ENCODE measurements around the gene FZD2. TPM values are rescaled to one million over a fixed set of nuclear protein-coding genes. Genes with fewer than 3 reads are reported as not detected.
"Not testable (repeated sequence)": the region's sequence is repeated elsewhere in the genome, so short reads cannot be mapped to it uniquely, and the experiment has no call there.

The FZD2 gene
- polyA plus RNA-seq, 4 donors, result 27.7 to 42.2 (median 32.1) TPM

- DNase-seq (ENCODE audit: low read depth in 4 of 4, low spot score in 3 of 4), result no peak
Measured at GRCh38 chr17:44572801-44573200, 15.5 kb downstream of the FZD2 start.

GRCh38 chr17:44575403-44575802 is 18.1 kb downstream of the FZD2 start:
- DNase-seq (ENCODE audit: low read depth in 4 of 4, low spot score in 3 of 4), result no peak

- no peak for DNase-seq (ENCODE audit: low read depth in 4 of 4, low spot score in 3 of 4)
Measured at GRCh38 chr17:44578947-44579346, 21.7 kb downstream of the FZD2 start.

- no peak for DNase-seq (ENCODE audit: low read depth in 4 of 4, low spot score in 3 of 4)
Measured at GRCh38 chr17:44581868-44582267, 24.6 kb downstream of the FZD2 start.

- DNase-seq (ENCODE audit: low read depth in 4 of 4, low spot score in 3 of 4), result no peak
Measured at GRCh38 chr17:44584443-44584842, 27.2 kb downstream of the FZD2 start.

- DNase-seq (ENCODE audit: low read depth in 4 of 4, low spot score in 3 of 4), result no peak
Measured at GRCh38 chr17:44585315-44585714, 28.0 kb downstream of the FZD2 start.

GRCh38 chr17:44587339-44587738 is 30.1 kb downstream of the FZD2 start:
- DNase-seq (ENCODE audit: low read depth in 4 of 4, low spot score in 3 of 4), result no peak

- DNase-seq (ENCODE audit: low read depth in 4 of 4, low spot score in 3 of 4), result no peak
Measured at GRCh38 chr17:44589316-44590071, 32.2 kb downstream of the FZD2 start.

GRCh38 chr17:44590072-44590462 is 32.8 kb downstream of the FZD2 start:
- not testable (repeated sequence) for DNase-seq (ENCODE audit: low read depth in 4 of 4, low spot score in 3 of 4)

- DNase-seq (ENCODE audit: low read depth in 4 of 4, low spot score in 3 of 4), result not testable (repeated sequence)
Measured at GRCh38 chr17:44590762-44591161, 33.5 kb downstream of the FZD2 start.

GRCh38 chr17:44591206-44591605 is 33.9 kb downstream of the FZD2 start:
- no peak for DNase-seq (ENCODE audit: low read depth in 4 of 4, low spot score in 3 of 4)

GRCh38 chr17:44593156-44593555 is 35.9 kb downstream of the FZD2 start:
- DNase-seq (ENCODE audit: low read depth in 4 of 4, low spot score in 3 of 4), result no peak

- no peak for DNase-seq (ENCODE audit: low read depth in 4 of 4, low spot score in 3 of 4)
Measured at GRCh38 chr17:44595216-44595775, 38.0 kb downstream of the FZD2 start.

- no peak for DNase-seq (ENCODE audit: low read depth in 4 of 4, low spot score in 3 of 4)
Measured at GRCh38 chr17:44598329-44598728, 41.0 kb downstream of the FZD2 start.

- no peak for DNase-seq (ENCODE audit: low read depth in 4 of 4, low spot score in 3 of 4)
Measured at GRCh38 chr17:44598932-44599297, 41.6 kb downstream of the FZD2 start.

GRCh38 chr17:44599298-44600175 is 42.3 kb downstream of the FZD2 start:
- DNase-seq (ENCODE audit: low read depth in 4 of 4, low spot score in 3 of 4), result peak in 1 of 4 donors; percentile 57

- no peak for DNase-seq (ENCODE audit: low read depth in 4 of 4, low spot score in 3 of 4)
Measured at GRCh38 chr17:44601539-44601938, 44.3 kb downstream of the FZD2 start.

- DNase-seq (ENCODE audit: low read depth in 4 of 4, low spot score in 3 of 4), result no peak
Measured at GRCh38 chr17:44601973-44602372, 44.7 kb downstream of the FZD2 start.

GRCh38 chr17:44602390-44602789 is 45.1 kb downstream of the FZD2 start:
- DNase-seq (ENCODE audit: low read depth in 4 of 4, low spot score in 3 of 4), result no peak

- DNase-seq (ENCODE audit: low read depth in 4 of 4, low spot score in 3 of 4), result no peak
Measured at GRCh38 chr17:44602970-44603369, 45.7 kb downstream of the FZD2 start.

- no peak for DNase-seq (ENCODE audit: low read depth in 4 of 4, low spot score in 3 of 4)
Measured at GRCh38 chr17:44604116-44604761, 47.0 kb downstream of the FZD2 start.
